GM19463 (cell line): ENCODE measurements around the gene S100A4.
"Not testable (repeated sequence)": the region's sequence is repeated elsewhere in the genome, so short reads cannot be mapped to it uniquely, and the experiment has no call there.

Experiments
- ATAC-seq: cut with Tn5 transposase; IDR thresholded peaks from one replicate; pipeline ENCODE4 v1.9.1; 2021; ENCODE audit warnings: mild to moderate bottlenecking, moderate library complexity; ENCODE audit not compliant: unreplicated experiment

S100A4 gene

DNA sequence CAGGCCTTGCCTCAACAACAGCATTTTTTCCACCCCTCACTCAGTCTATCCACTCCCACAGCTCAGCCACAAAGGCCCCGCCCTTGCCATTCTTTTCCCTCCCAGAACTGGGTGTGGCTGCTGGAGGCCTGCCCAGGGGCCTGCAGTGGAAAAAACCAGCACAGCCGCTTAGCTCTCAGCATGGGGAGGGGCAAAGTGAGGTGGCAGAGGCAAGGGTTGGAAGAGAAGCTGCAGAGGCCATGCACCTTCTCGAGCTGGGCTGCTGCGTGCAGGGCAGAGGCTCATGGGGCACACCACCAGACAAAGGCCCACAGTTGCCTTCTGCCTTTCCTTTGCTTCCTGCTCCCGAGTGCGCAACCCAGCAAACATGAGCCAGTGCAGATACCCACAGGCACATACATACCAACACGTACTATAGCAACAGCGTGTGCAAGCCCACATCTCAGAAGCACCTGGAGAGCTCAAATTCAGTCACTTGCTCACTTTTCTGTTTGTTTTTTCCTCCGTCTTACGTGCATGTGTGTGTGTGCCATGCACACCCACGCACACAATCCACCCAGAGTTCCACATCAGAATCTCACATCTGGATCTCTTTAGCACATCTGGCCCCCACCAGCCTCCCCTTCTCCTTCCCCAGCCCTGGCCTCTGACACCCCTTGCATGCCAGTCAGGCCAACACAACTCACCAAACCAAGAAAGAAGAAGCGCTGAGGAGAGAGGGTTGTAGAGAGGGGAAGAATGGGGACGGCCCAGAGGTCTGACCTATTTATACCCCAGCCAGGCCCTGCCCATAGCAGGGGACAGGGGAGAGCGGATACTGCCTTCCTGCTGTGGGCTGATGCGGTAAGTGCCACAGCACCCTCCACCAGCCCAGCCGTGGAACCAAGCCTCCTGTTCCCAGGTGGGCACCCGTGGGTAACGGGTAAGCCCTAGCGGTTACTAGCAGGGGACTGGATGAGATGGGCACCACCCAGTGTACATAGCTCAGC, at the start of gene S100A4:
TSS of gene S100A4 (minus strand) at position 740 of the 989 bp plus-strand sequence. CDS start 1,012 bp downstream, outside the sequence.
- peak; percentile 86 for ATAC-seq

DNA sequence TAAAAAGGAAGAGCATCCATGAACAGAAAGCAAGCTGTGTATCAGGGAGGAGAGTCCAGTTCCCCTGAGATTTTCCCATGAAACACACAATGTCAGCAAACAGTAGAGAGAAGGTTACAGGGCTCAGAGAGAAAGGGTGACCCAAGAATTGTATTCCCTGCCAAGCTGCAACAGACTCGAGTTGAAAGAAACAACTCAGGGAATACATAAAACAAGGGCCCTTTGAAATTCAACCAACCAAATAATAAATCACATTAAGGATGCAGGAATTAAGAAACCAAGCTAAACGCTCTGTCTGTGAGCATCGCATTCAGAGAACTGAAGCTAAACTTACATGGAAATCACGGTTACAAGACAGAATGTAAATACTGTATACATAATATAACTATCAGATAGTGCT, 47.1 kb upstream of the S100A4 start:
- ATAC-seq: no peak

DNA sequence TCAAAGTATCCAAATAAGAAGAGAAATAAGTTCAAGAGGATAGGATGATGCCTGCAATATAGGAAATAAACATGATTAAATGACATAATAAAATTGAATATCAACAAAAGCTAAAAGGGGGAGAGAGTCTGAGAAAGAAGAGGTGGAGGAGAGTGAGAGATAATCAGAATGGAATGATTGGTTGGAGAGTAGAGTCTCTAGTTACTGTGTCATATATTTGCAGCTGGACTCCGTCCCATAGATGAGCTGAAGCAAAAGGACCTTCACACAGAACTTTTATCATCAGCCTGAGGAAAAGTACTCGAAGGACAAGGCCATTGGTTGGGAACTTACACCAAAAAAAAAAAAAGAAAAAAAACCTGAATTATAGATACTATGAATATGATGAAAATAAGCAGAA, 42.9 kb upstream of the S100A4 start:
- ATAC-seq: no peak

DNA sequence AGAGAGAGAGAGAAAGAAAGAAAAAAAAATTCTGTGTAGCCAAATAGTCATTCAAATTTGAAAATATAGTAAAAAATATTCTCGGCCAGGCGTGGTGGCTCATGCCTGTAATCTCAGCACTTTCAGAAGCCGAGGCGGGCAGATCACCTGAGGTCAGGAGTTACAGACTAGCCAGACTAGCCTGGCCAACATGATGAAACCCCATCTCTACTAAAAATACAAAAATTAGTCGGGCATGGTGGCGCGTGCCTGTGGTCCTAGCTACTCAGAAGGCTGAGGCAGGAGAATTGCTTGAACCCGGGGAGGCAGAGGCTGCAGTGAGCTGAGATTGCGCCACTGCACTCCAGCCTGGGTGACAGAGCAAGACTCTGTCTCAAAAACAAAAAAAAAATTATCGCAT, 42.4 kb upstream of the S100A4 start:
- not testable (repeated sequence) for ATAC-seq

DNA sequence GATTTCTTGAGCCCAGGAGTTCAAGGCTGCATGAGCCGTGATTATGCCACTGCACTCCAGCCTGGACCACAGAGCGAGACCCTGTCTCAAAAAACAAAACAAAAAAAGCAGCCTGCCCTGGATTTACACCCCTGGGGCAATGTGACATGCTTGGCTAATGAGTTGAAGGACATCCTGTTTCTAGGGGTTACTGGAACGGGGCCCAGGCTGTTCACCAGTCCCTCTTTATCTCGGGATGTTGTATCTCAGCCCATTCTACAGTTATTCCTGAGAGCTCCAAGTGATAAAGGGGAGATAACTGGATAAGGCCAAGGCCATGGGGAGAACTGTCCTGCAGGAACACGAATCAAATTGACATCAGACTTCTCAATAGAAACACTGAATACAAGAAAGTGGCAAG, 41.7 kb upstream of the S100A4 start:
- no peak for ATAC-seq

DNA sequence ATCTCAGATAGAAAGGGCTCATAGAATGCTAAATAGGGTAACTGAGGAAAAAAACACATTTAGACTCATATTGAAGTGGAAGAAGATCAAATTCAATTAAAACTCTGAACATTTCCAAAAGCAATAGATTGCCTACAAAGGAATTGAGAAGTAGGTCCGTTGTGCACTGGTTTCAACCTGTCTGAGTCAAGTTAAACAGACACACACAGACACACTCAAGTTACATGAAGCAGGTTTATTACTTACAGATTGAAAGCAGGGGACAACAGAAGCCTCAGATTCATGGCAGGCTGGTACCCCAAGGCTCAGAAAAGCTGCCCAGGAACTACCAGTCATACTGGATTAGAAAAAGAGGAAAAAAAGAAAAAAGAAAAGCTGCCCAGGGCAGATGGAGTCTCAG, 40.7 kb upstream of the S100A4 start:
- ATAC-seq: no peak

DNA sequence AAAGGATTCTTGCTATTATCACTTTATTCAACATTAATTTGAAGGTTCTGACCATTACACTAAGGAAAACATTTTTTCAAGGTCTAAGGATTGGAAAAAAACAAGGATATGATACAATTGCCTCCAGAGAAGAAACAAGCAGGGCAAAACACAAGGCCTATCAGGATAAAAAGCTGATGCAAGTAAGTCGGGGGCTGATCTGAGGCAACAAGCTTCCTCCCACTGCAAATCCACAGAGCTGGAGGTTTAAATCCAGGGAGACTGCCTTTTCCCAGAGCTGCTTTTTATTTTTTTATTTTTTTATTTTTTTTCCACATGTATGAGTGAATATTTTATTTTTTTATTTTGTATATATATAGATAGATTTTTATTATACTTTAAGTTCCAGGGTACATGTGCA, 39.4 kb upstream of the S100A4 start:
- ATAC-seq: no peak

DNA sequence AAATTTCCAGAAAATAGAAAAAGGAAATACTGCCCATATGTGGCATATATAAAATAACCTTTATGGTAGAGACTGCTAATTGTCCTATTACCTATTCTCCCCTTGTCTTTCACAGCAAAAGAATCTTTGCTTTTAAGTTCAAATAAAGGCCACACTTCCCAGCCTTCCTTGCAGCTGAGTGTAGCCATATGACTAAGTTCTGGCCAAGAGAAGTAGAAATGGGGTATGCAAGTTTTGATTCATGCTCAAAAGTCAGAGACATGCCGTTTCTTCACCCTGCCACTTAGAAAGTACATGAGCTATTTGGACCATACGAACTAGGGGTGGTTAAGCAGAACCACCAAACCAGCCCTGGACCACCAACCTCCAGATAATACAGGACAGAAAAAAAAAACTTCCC, 38.4 kb upstream of the S100A4 start:
- no peak for ATAC-seq

DNA sequence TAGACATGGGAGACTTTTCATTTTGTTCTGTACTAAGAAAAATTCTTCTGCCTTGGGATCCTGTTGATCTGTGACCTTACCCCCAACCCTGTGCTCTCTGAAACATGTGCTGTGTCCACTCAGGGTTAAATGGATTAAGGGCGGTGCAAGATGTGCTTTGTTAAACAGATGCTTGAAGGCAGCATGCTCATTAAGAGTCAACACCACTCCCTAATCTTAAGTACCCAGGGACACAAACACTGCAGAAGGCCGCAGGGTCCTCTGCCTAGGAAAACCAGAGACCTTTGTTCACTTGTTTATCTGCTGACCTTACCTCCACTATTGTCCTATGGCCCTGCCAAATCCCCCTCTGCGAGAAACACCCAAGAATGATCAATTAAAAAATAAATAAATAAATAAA, 37.9 kb upstream of the S100A4 start:
- ATAC-seq: not testable (repeated sequence)

DNA sequence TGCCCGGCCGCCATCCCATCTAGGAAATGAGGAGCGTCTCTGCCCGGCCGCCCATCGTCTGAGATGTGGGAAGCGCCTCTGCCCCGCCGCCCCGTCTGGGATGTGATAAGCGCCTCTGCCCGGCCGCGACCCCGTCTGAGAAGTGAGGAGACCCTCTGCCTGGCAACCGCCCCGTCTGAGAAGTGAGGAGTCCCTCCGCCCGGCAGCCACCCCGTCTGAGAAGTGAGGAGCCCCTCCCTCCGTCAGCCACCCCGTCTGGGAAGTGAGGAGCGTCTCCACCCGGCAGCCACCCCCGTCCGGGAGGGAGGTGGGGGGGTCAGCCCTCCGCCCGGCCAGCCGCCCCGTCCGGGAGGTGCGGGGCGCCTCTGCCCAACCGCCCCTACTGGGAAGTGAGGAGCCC, 37.2 kb upstream of the S100A4 start:
- ATAC-seq: not testable (repeated sequence)

DNA sequence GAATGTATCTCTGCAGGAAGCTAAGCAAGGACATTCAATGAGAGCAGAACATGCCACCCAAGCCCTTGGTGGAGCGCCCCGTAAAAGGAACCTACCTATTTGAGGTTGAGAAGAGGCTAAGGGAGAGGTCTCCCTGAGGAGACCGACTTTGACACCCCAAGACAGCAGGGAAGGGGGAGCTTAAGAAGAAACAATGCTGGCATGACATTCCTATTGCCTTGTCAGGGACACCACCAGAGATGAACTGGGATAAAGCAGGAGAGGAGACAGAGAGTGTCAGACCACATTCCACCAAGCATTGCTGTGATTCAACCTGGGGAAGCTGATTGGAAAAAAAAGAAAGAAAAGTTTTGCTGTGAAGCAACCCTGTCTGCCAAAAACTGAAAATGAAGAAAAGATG, 33.3 kb upstream of the S100A4 start:
- no peak for ATAC-seq

DNA sequence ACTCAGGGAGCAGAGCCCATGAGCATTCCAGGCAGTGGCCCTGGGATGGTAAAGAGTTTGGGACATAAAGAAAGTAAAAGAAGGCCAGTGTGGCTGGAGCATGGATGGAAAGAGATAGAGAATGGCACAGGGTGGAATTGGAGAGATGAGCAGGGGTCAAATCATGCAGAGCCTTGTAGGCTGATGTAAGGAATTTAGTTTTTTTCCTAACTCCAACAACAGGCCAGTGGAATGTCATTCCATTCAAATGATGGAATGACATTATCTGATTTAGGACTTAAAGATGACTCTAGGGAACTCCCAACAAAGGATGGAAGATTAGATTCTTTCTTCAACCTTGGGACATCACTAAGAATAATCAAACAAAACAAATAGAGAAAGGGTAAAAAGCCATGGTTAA, 32.9 kb upstream of the S100A4 start:
- ATAC-seq: no peak

DNA sequence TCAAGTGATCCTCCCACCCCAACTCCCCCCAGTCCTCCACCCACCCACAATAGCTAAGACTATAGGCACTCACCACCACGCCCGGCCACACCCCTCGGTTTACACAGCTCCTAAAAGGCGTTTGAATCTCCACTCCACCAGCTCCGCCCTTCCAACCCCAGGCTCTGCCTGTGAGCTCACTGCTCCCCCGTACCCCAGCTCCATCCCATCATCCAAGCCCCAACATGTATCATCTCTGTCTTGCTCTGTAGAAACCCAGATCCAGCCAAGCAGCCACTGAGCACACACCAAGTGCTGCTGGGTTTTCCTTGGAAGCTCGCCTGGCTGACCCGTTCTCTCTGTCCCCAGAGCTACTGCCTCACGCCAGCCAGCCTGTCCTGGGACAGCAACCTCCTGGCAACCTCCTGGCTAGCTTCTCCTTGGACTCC, 32.0 kb upstream of the S100A4 start:
- no peak for ATAC-seq

DNA sequence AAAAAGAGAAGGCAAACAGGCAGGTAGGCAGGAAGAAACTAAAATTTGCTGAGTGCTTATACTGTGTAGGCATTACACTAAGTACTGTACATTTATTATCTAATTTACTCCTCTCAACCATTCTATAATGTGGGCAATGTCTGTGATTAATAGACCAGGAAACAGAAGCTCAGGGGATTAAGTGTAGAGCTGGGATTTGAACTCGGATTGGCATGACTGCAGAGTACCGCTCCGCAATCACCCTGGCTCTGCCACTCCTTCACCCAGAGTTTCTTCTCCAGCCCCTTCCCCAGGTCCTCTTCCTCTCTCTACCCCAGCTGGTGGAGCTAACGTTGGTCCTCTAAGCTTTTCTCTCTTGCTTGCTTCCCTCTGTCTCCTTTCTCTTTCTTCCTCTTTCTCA, 31.5 kb upstream of the S100A4 start:
- ATAC-seq: no peak

DNA sequence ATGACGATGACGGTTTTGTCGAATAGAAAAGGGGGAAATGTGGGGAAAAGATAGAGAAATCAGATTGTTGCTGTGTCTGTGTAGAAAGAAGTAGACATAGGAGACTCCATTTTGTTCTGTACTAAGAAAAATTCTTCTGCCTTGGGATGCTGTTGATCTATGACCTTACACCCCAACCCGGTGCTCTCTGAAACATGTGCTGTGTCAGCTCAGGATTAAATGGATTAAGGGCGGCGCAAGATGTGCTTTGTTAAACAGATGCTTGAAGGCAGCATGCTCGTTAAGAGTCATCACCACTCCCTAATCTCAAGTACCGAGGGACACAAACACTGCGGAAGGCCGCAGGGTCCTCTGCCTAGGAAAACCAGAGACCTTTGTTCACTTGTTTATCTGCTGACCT, 29.9 kb upstream of the S100A4 start:
- not testable (repeated sequence) for ATAC-seq

DNA sequence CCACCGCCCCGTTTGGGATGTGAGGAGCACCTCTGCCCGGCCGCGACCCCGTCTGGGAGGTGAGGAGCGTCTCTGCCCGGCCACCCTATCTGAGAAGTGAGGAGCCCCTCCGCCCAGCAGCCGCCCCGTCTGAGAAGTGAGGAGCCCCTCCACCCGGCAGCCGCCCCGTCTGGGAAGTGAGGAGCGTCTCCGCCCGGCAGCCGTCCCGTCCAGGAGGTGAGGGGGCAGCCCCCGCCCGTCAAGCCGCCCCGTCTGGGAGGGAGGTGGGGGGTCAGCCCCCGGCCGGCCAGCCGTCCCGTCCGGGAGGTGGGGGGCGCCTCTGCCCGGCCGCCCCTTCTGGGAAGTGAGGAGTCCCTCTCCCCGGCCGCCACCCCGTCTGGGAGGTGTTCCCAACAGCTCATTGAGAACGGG, 29.5 kb upstream of the S100A4 start:
- not testable (repeated sequence) for ATAC-seq

DNA sequence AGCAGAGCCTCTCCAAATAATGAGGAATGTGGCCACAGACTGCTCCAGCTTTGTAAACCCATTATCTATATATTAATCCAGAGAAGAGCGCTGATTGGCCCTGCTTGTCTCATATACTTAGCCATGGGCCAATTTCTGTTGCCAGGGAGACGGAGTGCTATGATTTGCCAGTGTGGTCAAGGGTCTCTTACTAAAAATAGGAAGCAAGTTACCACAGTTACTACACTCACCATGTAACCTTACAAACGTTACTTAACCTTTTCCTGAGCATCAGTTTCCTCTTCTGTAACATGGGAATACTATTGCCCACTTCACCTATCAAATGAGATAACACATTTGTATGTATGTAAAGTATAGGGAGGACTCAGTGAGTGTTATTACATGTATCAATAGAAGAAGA, 27.7 kb upstream of the S100A4 start:
- ATAC-seq: no peak

DNA sequence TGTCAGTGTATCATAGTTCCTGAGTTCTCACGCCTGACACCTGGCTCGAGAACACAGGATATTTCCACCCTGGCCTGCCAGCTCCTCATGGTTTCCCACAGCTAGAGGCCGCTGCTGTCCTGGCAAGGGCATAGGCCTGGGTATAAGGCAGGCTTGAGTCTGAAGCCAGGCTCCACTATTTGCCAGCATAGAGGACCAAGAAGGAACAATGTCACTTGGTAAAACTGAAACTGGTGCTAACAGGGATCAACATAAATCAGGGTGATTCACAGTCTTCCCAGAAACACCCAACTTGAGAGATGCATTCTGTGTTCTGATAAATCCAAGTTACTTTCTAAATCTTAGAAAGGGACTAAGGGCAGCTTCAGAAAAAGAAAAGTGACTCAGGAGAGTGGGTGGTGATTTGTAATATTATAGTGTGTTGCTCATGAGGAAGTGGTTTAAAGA, 27.0 kb upstream of the S100A4 start:
- peak; percentile 76 for ATAC-seq

DNA sequence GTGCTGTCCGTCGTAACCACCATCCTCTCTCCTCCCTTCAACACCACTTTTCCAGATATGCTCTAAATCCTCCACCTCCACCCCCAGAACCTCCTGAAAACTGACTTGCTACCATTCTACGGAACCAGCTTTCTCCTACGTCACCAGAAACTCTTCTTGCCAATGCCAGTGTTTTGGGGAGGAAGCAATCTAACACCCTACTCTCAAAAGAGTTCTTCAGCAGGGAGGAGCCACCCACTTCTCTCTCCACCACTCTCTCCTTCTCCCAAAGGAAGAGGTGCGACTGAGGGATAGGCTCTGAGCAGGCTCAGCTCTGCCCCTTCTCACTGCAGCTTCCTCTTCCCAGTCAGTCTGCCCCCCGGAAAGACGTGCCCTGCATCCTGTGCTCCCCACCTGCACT, 26.1 kb upstream of the S100A4 start:
- ATAC-seq: no peak

DNA sequence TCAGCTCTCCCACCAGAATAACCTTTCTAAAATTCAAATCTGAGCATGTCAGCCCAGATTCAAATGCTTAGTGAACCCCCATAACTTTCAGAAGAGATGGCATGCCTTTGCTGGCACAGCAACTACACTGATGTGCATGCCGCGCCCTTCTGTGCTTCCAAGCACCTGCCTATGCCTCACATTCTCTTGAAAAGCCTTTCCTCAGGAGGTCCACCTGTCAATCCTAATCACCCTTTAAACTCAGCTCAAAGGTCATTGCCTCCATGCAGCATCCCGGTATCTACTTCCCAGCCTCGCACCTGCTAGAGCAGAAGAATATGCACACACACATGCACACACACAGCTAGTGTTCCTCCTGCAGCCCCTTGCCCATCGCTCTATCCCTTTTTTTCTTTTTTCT, 25.3 kb upstream of the S100A4 start:
- no peak for ATAC-seq

DNA sequence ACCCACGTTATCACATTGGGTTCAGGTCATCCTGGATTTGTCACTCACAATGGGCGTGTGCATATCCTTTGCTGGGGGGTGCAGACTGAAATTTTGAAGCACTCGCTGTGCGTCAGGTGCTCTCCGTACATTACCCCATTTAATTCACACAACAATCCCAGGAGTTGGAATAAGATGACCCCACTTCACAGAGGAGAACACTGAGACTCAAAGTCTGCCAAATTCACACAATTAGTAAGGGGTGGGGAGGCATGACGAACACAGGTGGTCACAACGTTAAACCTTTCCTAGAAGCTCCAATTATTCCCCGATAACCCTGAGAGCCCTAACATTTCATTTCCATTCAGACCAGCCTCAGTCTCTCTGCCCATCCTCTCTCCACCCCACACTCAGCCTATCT, 23.9 kb upstream of the S100A4 start:
- no peak for ATAC-seq

DNA sequence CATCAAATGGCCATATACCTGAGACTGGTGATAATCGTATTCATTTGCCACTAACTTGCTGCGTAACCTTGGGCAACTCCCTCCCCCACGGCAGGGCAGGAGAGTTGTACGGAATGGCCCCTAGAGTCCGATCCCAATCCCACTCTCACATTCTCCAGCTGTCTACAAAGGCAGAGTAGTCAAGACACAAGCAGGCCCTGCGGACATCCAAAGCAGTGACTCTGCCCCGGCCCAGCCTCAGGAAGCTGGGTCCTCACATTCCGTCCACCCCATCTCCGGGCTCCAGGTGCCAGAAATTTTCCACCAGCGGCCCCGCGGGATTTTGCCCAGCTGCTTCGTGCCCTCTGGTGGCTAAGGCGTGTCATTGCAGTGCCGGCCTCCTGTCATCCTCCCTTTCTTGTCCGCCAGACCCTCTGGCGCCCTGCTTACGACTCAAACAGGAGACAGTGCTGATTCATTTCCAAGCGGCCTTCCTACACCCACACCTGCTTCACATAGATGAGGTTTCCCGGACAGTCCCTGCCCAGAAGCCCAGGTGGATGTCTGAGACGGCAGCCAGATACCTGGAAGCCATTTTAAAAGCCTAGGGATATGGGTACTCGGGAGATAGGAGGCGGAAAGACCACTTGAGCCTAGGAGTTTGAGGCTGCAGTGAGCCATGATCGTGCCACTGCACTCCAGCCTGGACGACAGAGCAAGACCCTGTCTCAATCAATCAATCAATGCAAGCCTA, 22.9 kb upstream of the S100A4 start:
- no peak for ATAC-seq
